KMS-11 (cell line): ENCODE measurements around the gene COA7.

Source experiments
- H2AFZ ChIP-seq: fragments of 200-600 bp; sonication (generic); 2 replicates; pipeline ENCODE4 v1.6.1; 2016; ENCODE audit warnings: antibody characterized with exemption, mixed run types, low read depth
- H3K27ac ChIP-seq: fragments of 200-600 bp; sonication (generic); 2 replicates; pipeline ENCODE4 v1.6.1; 2016; ENCODE audit warnings: mild to moderate bottlenecking, mixed run types
- H3K27me3 ChIP-seq: fragments of 200-600 bp; sonication (generic); 2 replicates; pipeline ENCODE4 v1.6.1; 2017; ENCODE audit warnings: mild to moderate bottlenecking, low read depth, mixed run types, moderate library complexity; ENCODE audit not compliant: insufficient read depth
- H3K36me3 ChIP-seq: fragments of 200-600 bp; sonication (generic); 2 replicates; pipeline ENCODE4 v1.6.1; 2017; ENCODE audit warnings: mild to moderate bottlenecking, mixed run types; ENCODE audit not compliant: insufficient read depth
- H3K4me1 ChIP-seq: fragments of 200-600 bp; sonication (generic); 2 replicates; pipeline ENCODE4 v1.6.1; 2016; ENCODE audit warnings: mild to moderate bottlenecking, low read depth, mixed run types; ENCODE audit not compliant: poor library complexity, severe bottlenecking
- H3K4me2 ChIP-seq: fragments of 200-600 bp; sonication (generic); 2 replicates; pipeline ENCODE4 v1.7.0; 2016; ENCODE audit warnings: mild to moderate bottlenecking, mixed run types
- H3K4me3 ChIP-seq: fragments of 200-600 bp; sonication (generic); IDR thresholded peaks from 2 replicates; pipeline ENCODE4 v1.6.1; 2017; ENCODE audit warnings: low read depth, low read length, mixed read lengths; ENCODE audit not compliant: insufficient read depth
- H3K79me2 ChIP-seq: fragments of 200-600 bp; sonication (generic); 2 replicates; pipeline ENCODE4 v1.6.1; 2016; ENCODE audit warnings: low read depth, mixed run types; ENCODE audit not compliant: insufficient read depth
- H3K9ac ChIP-seq: fragments of 200-600 bp; sonication (generic); 2 replicates; pipeline ENCODE4 v1.6.1; 2016; ENCODE audit warnings: mild to moderate bottlenecking, mixed run types
- H4K20me1 ChIP-seq: fragments of 200-600 bp; sonication (generic); 2 replicates; pipeline ENCODE4 v1.6.1; 2016; ENCODE audit warnings: mild to moderate bottlenecking, mixed run types; ENCODE audit not compliant: insufficient read depth
- CTCF ChIP-seq: fragments of 200-600 bp; sonication (generic); conservative IDR thresholded peaks from 2 replicates; pipeline ENCODE4 v1.6.1; 2017; ENCODE audit warnings: low read depth, mild to moderate bottlenecking, antibody characterized with exemption, low read length, moderate library complexity, mixed read lengths

COA7 gene

GRCh38 chr1:52697795-52698674, at the start of gene COA7:
COA7 (minus strand) TSS chr1:52698347; CDS start chr1:52698326, 21 bp downstream.
- Histone ChIP-seq H3K36me3 (no peaks in the 10 kb centered on the region), H3K4me1 (peaks cover 43% of the 10 kb centered on the region), H3K27ac (peak within 1 kb of the TSS; percentile 76), H3K9ac (peak within 1 kb of the TSS; percentile 89), H2AFZ (peak within 1 kb of the TSS; percentile 90), H3K79me2 (peaks cover 52% of the 10 kb centered on the region), H4K20me1 (0 out of 2 replicates have a peak, but pooled peaks cover 9% of the 10 kb centered on the region), H3K27me3 (no peaks in the 10 kb centered on the region), H3K4me3 (peak within 1 kb of the TSS; percentile 96), H3K4me2 (peak within 1 kb of the TSS; percentile 87)
- no peak for TF ChIP-seq CTCF

- Histone ChIP-seq H3K4me1 (no peaks in the 10 kb centered on the region), H3K36me3 (no peaks in the 10 kb centered on the region), H3K9ac (no peak overlapping the region), H4K20me1 (no peaks in the 10 kb centered on the region), H2AFZ (no peak overlapping the region), H3K27me3 (no peaks in the 10 kb centered on the region), H3K27ac (no peak overlapping the region), H3K4me3 (no peak overlapping the region), H3K79me2 (no peaks in the 10 kb centered on the region), H3K4me2 (no peak overlapping the region)
- TF ChIP-seq CTCF, result no peak
Measured at GRCh38 chr1:52747450-52747849, 49.3 kb upstream of the COA7 start.

GRCh38 chr1:52746189-52746588, 48.0 kb upstream of the COA7 start:
- H3K9ac ChIP-seq, result no peak overlapping the region
- H3K4me3 ChIP-seq, result no peak overlapping the region
- no peak overlapping the region for H3K4me2 ChIP-seq
- no peaks in the 10 kb centered on the region for H4K20me1 ChIP-seq
- H3K36me3 ChIP-seq, result no peaks in the 10 kb centered on the region
- TF ChIP-seq CTCF, result no peak
- no peak overlapping the region for H2AFZ ChIP-seq
- no peaks in the 10 kb centered on the region for H3K27me3 ChIP-seq
- H3K27ac ChIP-seq, result no peak overlapping the region
- peaks cover 6% of the 10 kb centered on the region for H3K4me1 ChIP-seq
- H3K79me2 ChIP-seq, result no peaks in the 10 kb centered on the region

GRCh38 chr1:52741259-52741658, 43.1 kb upstream of the COA7 start:
- Histone ChIP-seq H3K27me3 (no peaks in the 10 kb centered on the region), H3K27ac (no peak overlapping the region), H4K20me1 (no peaks in the 10 kb centered on the region), H3K4me2 (peak overlapping the region; percentile 15; the same call in 1 of the 2 replicates), H2AFZ (no peak overlapping the region), H3K36me3 (no peaks in the 10 kb centered on the region), H3K9ac (no peak overlapping the region), H3K79me2 (no peaks in the 10 kb centered on the region), H3K4me3 (no peak overlapping the region), H3K4me1 (peaks cover 13% of the 10 kb centered on the region)
- no peak for TF ChIP-seq CTCF
